NCI-H2107 treated with DMSO at 0.1 percent for 48 hours (cell line): ENCODE results near the gene RAPGEF4.
"Not testable (repeated sequence)": the region's sequence is repeated elsewhere in the genome, so short reads cannot be mapped to it uniquely, and the experiment has no call there.

ENCODE experiments used
- DNase-seq: peaks from one replicate; lab custom pipeline; 2025; ENCODE audit not compliant: unreplicated experiment; lab: John Stamatoyannopoulos, UW

RAPGEF4 gene

GRCh38 chr2:172770887-172771286 lies 35.2 kb downstream of the RAPGEF4 start:
- DNase-seq = no peak

DNA sequence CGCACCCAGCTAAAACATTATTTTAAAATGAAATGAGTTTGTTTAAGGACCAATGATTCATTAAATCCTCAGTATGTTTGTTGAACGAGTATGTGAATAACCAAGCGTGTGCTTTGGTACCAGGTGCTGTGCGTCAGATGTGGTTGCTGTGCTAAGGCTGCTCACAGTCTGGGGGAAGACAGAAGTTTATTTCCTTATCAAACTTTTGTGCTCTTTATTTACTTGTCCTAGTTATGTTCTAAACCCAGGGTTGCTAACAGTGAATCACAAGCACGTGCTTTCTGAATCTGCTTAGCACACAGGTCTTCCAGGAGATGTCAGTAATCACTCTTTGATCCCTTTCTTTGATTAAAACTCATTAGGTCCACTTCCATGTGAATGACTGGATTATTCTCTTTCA lies 37.0 kb downstream of the RAPGEF4 start:
- no peak for DNase-seq

DNA sequence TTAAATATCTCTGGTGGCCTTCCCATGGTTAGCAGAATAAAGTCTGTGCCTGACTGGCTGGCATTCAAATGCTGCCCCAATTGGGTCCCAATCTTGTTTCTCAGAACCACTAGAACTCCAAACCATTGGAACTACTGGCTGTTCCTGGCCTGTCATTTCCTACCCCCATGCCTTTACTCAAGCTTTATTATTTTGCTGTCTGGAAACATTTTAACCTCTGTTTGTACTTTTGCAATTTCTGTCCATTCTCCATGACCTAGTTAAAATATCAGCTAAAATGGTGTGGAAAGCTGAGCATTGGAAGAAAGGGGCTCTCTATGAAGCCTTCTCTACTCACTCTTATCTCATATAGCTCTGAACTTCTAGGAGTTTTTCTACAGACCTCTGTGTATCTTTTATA lies 38.7 kb downstream of the RAPGEF4 start:
- DNase-seq = no peak

- no peak for DNase-seq
Measured at GRCh38 chr2:172775319-172775718, 39.7 kb downstream of the RAPGEF4 start.

GRCh38 chr2:172777431-172777830 lies 41.8 kb downstream of the RAPGEF4 start:
- no peak for DNase-seq

- DNase-seq = no peak
Measured at GRCh38 chr2:172782506-172783164, 47.0 kb downstream of the RAPGEF4 start.

- DNase-seq = no peak
Measured at GRCh38 chr2:172783165-172783898, 47.7 kb downstream of the RAPGEF4 start.

DNA sequence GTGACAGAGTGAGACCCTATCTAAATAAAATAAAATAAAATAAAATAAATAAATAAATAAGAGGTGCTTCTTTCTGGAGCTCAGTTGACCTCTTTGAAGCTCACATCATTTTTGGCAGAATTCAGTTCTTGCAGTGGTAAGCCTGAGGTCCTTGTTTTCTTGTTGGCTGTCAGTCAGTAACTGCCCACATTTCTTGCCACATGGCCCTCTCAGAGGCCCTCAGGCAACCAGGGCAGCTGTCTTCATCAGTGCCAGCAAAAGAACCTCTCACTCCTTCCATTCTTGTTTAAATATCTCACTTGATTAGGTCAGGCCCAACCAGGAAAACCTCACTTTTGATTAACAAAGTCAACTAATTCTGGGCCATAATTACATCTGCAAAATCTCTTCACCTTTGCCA lies 53.2 kb downstream of the RAPGEF4 start:
- DNase-seq = no peak

DNA sequence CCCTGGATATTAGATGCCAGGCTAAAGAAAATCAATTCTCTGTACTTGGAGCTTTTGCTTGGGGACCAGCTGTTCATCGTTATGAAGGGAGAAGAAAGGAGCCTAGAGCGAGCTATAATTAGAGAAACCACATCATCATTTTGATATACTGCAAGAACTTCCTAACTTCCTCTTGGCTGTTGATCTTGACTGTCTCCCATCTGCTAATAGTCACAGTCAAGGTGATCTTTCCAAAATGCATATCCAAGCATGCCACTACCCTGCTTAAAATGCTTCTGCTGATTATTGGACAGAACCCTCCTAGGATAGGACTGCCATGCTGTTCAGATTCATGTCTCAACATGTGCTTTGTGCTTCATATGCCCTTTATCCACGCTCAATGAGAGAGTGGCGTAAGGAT lies 54.8 kb downstream of the RAPGEF4 start:
- peak; percentile 40 for DNase-seq

GRCh38 chr2:172791953-172792352 lies 56.3 kb downstream of the RAPGEF4 start:
- no peak for DNase-seq

DNA sequence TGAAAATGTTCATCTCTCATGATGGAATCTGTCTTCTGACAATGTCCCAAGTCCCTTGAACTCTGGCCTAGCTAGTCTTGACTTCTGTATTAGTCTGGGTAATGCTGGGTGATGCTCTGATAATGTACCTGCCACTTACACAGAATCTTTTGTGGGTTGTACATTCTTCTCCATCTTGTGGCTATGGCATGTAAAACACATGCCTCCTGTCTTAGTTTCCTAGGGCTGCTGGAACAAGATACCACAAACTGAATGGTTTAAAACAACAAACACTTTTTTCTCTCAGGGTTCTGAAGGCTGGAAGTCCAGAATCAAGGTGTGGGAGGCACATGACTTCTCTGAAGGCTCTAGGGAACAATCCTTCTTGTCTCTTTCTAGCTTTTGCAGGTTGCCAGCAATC lies 57.1 kb downstream of the RAPGEF4 start:
- no peak for DNase-seq

DNA sequence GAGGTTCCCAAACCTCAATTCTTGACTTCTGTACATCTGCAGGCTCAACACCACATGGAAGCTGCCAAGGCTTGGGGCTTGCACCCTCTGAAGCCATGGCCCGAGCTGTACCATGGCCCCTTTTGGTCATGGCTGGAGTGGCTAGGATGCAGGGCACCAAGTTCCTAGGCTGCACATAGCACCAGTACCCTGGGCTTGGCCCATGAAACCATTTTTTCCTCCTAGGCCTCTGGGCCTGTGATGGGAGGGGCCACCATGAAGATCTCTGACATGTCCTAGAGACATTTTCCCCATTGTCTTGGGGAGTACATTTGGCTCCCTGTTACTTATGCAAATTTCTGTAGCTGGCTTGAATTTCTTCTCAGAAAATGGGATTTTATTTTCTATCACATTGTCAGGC lies 67.7 kb downstream of the RAPGEF4 start:
- DNase-seq = not testable (repeated sequence)

DNA sequence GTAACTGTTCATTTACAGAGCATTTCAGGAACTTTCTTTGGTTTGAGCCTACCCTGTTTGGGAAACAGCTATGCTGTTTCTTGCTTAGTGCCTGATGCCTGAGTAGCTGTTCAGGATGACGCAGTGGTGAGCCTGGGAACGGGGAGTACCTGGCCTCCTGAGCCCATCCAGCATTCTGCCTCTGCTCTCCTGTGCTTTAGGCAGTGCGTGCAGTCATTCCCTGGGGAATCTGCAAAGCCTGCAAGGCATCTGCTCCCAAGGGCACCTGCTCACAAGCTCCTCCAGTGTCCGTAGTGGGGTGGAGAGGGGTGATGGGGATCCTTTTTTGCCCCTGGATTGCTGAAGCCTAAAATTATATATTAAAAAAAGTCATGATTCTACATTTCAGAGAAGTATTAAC lies 68.8 kb downstream of the RAPGEF4 start:
- peak; percentile 31 for DNase-seq

GRCh38 chr2:172806493-172806892 lies 70.8 kb downstream of the RAPGEF4 start:
- peak; percentile 53 for DNase-seq

- no peak for DNase-seq
Measured at GRCh38 chr2:172806996-172807395, 71.4 kb downstream of the RAPGEF4 start.

- DNase-seq = no peak
Measured at GRCh38 chr2:172808156-172808555, 72.5 kb downstream of the RAPGEF4 start.

GRCh38 chr2:172811027-172811426 lies 75.4 kb downstream of the RAPGEF4 start:
- no peak for DNase-seq

DNA sequence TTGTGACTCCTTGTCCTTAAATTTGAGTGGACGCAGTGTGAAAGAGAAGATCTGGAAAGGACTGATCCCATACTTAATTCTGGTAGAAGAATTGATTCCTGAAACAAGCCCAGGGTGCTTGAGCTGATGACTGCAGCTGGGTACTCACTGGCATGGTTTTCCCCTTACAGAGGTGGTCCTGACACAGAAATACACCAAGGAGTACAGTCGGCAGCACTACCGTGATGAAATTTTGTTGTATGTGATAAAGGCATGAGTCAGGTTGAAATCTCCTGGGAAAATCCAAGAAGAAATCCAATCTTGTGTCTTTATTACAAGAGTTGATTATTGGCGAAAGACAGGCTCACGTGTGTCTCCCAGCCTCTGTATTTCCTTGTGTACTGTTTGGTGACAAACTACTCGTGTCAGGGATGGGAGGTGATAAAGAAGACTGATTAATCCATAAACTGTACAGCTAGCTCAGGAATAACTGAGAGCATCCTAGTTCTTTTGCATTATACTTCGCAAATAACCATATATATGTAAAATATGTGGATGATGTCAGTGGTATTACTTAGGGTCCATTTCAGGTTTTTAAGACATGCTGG lies 76.6 kb downstream of the RAPGEF4 start:
- DNase-seq = no peak

- no peak for DNase-seq
Measured at GRCh38 chr2:172813314-172813888, 77.8 kb downstream of the RAPGEF4 start.

DNA sequence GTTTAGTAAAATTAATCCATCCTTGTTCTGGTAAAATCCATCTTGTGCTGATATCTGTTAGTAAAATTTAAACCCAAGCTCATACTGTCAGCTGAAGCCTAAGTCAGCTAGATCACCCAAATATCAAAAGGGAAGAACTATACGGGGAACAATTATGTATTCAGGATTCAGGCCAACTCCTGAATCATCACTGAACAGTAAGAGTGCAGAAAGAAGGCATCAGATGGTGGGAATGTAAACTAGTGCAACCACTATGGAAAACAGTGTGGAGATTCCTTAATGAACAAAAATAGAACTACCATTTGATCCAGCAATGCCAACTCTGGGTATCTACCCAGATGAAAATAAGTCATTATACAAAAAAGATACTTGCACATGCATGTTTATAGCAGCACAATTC lies 81.8 kb downstream of the RAPGEF4 start:
- DNase-seq = no peak

DNA sequence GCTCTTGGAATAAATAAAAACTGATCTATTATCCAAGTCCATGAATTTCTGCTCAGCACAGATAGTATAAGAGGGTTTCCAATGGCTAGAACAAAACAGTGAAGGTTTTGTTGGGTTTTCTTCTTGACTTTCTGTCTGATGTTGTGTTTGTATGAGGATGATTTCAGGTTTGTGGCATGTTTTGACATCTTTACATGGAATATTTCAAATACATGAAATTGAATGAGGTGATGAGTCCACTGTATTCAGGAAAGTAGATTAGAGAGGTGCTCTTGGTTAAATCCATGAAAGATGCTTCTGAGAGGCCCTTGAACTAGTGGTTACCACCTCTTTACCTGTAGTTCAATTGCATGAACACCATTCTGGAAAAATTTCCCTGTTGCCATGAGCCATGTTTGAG lies 84.3 kb downstream of the RAPGEF4 start:
- no peak for DNase-seq
